HG02763 (cell line): ENCODE data around the gene BSPRY.
"Not testable (repeated sequence)": the region's sequence is repeated elsewhere in the genome, so short reads cannot be mapped to it uniquely, and the experiment has no call there.

Source experiments
- ATAC-seq: cut with Tn5 transposase; IDR thresholded peaks from one replicate; pipeline ENCODE4 v1.9.1; 2021; ENCODE audit warnings: mild to moderate bottlenecking, moderate library complexity; ENCODE audit not compliant: unreplicated experiment

The BSPRY gene

GRCh38 chr9:113340011-113340699 is 9.2 kb upstream of the BSPRY start, which contains the start of gene WDR31:
Gene WDR31, minus strand, starts transcription at chr9:113340275. Its CDS starts 8,253 bp downstream, at chr9:113332022.
- peak; percentile 96 for ATAC-seq

DNA sequence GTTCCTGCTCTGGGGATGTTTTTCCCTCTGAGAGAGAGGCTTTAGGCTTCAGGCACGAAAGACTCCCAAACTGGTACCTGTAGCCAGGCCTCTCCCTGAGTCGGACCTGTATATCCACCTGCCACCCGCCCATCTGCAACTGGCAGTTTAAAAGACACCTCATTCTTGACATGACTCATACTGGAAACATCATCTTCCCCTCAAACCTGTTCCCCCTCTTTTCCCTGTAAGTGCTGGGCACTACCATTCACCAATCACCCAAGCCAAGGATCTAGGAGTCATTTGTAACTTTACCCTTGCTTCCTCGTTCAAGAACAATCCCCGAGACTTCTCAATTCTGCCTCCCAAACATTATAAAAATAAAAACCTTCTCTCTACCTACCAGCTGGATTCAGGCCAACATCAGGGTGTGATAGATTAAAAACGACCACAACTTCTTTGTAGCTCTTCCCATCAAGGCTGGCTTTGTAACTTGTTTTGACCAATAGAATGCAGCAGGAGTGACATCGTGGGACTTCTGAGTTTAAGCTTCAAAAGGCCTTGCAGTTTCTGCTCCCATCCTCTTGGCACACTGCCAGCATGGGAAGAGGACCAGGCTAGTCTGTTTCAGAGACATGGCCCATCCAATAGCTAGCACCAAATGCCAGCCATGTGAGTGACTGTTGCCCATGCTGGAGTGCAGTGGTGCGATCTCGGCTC is 7.5 kb upstream of the BSPRY start:
- no peak for ATAC-seq

DNA sequence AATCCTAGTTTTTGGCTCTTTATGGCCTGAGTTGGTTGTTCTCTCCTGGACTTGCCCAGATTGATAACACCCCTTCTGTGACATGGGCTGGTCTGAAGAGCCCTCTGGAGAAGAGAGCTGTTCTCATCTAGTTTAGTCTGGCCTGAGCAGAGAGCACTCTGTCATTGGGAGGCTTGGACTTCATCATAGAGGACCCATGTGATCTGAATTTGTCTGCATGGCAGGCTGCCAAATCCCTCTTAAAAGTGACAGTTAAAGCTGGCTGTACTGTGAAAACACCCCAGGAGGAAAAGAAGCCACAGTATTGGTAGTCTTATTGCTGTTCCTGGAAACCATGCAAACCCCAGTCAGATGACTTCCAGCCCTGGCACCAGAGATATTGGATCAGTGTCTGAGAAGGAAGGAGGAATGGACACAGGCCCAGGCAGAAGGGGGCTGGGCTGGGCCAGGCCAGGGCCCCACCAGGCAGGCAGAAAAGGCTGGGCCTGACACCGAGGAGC is 5.6 kb upstream of the BSPRY start:
- no peak for ATAC-seq

DNA sequence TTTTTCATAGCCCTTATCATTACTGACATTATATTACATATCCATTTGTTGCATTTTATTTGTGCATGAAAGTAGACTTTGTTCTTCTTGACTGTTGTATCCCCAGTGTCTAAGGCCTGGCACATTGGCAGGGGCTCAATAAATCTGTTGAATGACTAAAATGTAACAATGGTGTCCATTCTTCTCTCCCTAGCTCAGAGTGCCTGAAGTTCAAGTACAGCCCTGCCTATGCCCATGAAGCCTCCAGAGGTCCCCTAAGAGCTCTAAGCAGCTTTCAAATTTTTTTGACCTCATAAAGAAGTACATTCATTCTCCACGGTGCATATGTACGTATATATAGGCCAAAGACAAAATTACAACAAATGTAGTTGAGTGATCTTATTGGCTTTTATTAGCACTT is 4.2 kb upstream of the BSPRY start:
- ATAC-seq, result no peak

- ATAC-seq, result no peak
These were observed 3.7 kb upstream of the BSPRY start for GRCh38 chr9:113345671-113346070.

- ATAC-seq, result no peak
These were observed 904 bp upstream of the BSPRY start for GRCh38 chr9:113348437-113348836.

- no peak for ATAC-seq
These were observed 286 bp upstream of the BSPRY start for GRCh38 chr9:113349066-113349444.

DNA sequence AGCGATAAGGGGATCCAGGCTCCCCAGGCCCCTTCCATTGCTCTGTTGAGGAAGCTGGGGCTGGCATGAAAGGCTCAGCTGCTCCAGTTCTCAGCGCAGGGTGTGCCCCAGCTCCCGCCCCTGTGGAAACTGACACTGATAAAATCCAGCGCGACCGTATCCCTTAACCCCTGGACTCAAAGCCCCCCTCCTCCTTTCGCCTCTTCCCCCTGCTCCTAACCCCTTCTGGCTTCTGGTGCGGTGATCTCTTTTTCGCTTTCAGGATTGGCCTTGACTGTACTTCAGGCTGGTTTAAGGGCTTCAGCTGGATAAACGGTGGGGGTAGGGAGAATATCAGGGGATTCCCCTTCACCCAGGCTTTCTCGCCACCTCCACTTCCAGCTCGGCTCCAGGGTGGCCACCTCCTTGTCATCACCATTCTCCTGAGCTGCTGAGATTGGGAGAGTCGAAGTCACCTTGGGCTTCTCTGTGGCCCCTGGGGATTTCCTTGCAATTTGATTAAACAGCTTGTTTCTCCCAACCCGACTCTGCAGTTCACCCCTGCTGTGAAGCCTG is 843 bp downstream of the BSPRY start:
- ATAC-seq, result no peak

- ATAC-seq, result no peak
These were observed 1.6 kb downstream of the BSPRY start for GRCh38 chr9:113350937-113351336.

DNA sequence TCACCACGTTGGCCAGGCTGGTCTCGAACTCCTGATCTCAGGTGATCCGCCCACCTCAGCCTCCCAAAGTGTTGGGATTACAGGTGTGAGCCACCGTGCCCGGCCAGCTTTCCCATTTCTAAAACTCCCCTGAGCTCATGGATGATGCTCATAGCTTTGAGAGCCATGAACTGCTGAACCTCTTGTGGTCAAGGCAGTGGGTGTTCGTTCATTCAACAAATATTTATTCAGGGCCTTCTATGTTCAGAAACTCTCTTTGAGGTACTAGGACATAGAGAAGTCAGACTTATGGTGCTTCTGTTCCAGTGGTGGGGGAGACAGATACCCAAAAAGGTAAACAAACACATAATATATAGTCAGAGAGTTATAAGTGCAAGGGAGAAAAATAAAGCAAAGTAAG is 2.7 kb downstream of the BSPRY start:
- ATAC-seq, result no peak

GRCh38 chr9:113352411-113352810 is 3.1 kb downstream of the BSPRY start:
- ATAC-seq, result no peak

- no peak for ATAC-seq
These were observed 5.8 kb downstream of the BSPRY start for GRCh38 chr9:113355040-113355596.

GRCh38 chr9:113356686-113357292 is 7.4 kb downstream of the BSPRY start:
- no peak for ATAC-seq

- ATAC-seq, result no peak
These were observed 10.0 kb downstream of the BSPRY start for GRCh38 chr9:113359385-113359784.

GRCh38 chr9:113360242-113360842 is 11.0 kb downstream of the BSPRY start:
- no peak for ATAC-seq

GRCh38 chr9:113361304-113362018 is 12.1 kb downstream of the BSPRY start:
- no peak for ATAC-seq

GRCh38 chr9:113363336-113363735 is 14.0 kb downstream of the BSPRY start:
- ATAC-seq, result no peak

DNA sequence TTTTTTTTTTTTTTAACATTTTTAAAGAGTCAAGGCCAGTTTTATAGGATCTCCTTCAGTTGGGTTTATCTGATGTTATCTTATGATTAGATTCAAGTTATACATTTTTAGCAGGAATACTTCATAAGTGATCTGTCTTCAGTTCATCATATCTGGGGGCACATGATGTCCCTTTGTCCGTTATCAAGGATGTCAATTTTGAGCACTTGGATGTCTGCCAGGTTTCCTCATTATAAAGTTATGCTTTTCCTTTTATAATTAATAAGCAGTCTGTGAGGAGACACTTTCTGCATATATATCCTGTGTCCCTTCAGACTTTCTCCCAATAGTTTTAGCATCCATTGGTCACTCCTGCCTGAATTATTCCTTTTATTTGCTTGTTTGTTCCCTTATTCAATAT is 15.6 kb downstream of the BSPRY start:
- no peak for ATAC-seq

DNA sequence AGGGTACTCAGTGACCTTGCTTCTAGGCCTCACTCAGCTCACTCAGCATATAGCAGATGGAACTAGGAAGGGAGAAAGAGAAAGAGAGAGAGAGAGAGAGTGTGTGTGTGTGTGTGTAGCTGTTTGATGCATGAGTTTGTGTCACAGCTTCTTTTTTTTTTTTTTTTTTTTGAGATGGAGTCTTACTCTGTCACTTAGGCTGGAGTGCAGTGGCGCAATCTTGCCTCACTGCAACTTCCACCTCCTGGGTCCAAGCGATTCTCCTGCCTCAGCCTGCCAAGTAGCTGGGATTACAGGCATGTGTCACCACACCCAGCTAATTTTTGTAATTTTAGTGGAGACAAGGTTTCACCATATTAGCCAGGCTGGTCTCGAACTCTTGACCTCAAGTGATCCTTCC is 16.3 kb downstream of the BSPRY start:
- not testable (repeated sequence) for ATAC-seq

- ATAC-seq, result no peak
These were observed 19.1 kb downstream of the BSPRY start for GRCh38 chr9:113368348-113368981.
